KMS-11 (cell line): ENCODE results near the gene KCTD12.

ENCODE experiments used
- H2AFZ ChIP-seq: fragments of 200-600 bp; sonication (generic); 2 replicates; pipeline ENCODE4 v1.6.1; 2016; ENCODE audit warnings: antibody characterized with exemption, mixed run types, low read depth
- H3K27ac ChIP-seq: fragments of 200-600 bp; sonication (generic); 2 replicates; pipeline ENCODE4 v1.6.1; 2016; ENCODE audit warnings: mild to moderate bottlenecking, mixed run types
- H3K27me3 ChIP-seq: fragments of 200-600 bp; sonication (generic); 2 replicates; pipeline ENCODE4 v1.6.1; 2017; ENCODE audit warnings: mild to moderate bottlenecking, low read depth, mixed run types, moderate library complexity; ENCODE audit not compliant: insufficient read depth
- H3K36me3 ChIP-seq: fragments of 200-600 bp; sonication (generic); 2 replicates; pipeline ENCODE4 v1.6.1; 2017; ENCODE audit warnings: mild to moderate bottlenecking, mixed run types; ENCODE audit not compliant: insufficient read depth
- H3K4me1 ChIP-seq: fragments of 200-600 bp; sonication (generic); 2 replicates; pipeline ENCODE4 v1.6.1; 2016; ENCODE audit warnings: mild to moderate bottlenecking, low read depth, mixed run types; ENCODE audit not compliant: poor library complexity, severe bottlenecking
- H3K4me2 ChIP-seq: fragments of 200-600 bp; sonication (generic); 2 replicates; pipeline ENCODE4 v1.7.0; 2016; ENCODE audit warnings: mild to moderate bottlenecking, mixed run types
- H3K4me3 ChIP-seq: fragments of 200-600 bp; sonication (generic); IDR thresholded peaks from 2 replicates; pipeline ENCODE4 v1.6.1; 2017; ENCODE audit warnings: low read depth, low read length, mixed read lengths; ENCODE audit not compliant: insufficient read depth
- H3K79me2 ChIP-seq: fragments of 200-600 bp; sonication (generic); 2 replicates; pipeline ENCODE4 v1.6.1; 2016; ENCODE audit warnings: low read depth, mixed run types; ENCODE audit not compliant: insufficient read depth
- H3K9ac ChIP-seq: fragments of 200-600 bp; sonication (generic); 2 replicates; pipeline ENCODE4 v1.6.1; 2016; ENCODE audit warnings: mild to moderate bottlenecking, mixed run types
- H4K20me1 ChIP-seq: fragments of 200-600 bp; sonication (generic); 2 replicates; pipeline ENCODE4 v1.6.1; 2016; ENCODE audit warnings: mild to moderate bottlenecking, mixed run types; ENCODE audit not compliant: insufficient read depth
- CTCF ChIP-seq: fragments of 200-600 bp; sonication (generic); conservative IDR thresholded peaks from 2 replicates; pipeline ENCODE4 v1.6.1; 2017; ENCODE audit warnings: low read depth, mild to moderate bottlenecking, antibody characterized with exemption, low read length, moderate library complexity, mixed read lengths

The KCTD12 gene

GRCh38 chr13:76832258-76832988, 53.8 kb downstream of the KCTD12 start:
- Histone ChIP-seq H3K4me3 (no peak overlapping the region), H3K4me2 (no peak overlapping the region), H4K20me1 (no peaks in the 10 kb centered on the region), H3K4me1 (no peaks in the 10 kb centered on the region), H2AFZ (no peak overlapping the region), H3K27me3 (no peaks in the 10 kb centered on the region), H3K9ac (no peak overlapping the region), H3K27ac (no peak overlapping the region), H3K36me3 (no peaks in the 10 kb centered on the region), H3K79me2 (no peaks in the 10 kb centered on the region)
- TF ChIP-seq CTCF = no peak

- TF ChIP-seq CTCF = no peak
- no peaks in the 10 kb centered on the region for H3K79me2 ChIP-seq
- H4K20me1 ChIP-seq = no peaks in the 10 kb centered on the region
- no peak overlapping the region for H3K4me2 ChIP-seq
- H3K27ac ChIP-seq = no peak overlapping the region
- H3K27me3 ChIP-seq = no peaks in the 10 kb centered on the region
- H2AFZ ChIP-seq = no peak overlapping the region
- no peaks in the 10 kb centered on the region for H3K36me3 ChIP-seq
- H3K9ac ChIP-seq = no peak overlapping the region
- H3K4me3 ChIP-seq = no peak overlapping the region
- no peaks in the 10 kb centered on the region for H3K4me1 ChIP-seq
Measured at GRCh38 chr13:76830805-76831204, 55.4 kb downstream of the KCTD12 start.
